ENCODE data around the gene ACAP3.

DNA sequence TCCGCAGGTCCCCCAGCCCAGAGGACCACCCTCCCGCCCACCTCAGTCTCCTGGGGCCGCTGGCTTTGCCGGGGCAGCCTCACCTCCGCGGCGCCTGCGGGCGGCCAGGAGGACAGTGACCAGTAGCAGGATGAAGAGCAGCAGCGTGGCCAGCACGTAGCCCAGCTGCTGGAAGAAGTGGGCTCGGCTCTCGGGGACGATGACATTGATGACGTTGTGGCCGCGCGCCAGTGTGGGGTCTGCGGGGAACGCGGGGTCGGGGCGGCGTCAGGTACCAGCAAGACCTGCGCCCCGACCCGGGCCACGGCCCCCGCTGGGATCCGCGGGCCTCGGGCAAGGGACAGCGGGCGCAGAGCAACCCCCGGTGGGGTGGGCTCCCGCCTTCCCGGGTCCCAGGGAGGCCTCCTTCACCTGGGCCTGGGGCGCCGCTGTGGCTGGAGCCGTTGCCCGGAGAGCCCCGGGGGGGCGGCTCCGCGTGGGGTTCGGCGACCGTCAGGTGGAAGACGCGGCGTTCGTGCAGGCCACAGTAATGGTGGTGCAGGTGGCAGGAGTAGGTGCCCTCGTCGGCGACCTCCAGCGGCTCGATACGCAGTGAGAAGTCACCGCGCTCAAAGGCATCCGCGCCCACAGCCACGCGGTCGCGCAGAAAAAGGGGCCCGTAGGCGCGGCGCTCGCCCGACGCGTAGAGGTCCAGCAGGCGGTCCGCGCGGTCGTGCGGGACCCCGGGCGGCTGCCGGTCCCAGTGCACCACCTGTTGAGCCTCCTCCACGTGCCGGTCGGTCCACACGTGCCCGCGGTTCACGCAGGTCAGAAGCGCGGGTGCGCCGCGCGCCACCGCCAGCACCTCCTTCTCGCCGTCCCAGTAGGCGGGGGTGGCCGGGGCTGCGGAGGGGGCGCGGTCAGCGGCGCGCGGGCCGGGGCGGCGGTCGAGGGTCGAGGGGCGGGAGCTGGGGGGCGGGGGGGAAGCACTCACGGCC lies 46.8 kb upstream of the ACAP3 start:
- TF ChIP-seq, protein P1, sequence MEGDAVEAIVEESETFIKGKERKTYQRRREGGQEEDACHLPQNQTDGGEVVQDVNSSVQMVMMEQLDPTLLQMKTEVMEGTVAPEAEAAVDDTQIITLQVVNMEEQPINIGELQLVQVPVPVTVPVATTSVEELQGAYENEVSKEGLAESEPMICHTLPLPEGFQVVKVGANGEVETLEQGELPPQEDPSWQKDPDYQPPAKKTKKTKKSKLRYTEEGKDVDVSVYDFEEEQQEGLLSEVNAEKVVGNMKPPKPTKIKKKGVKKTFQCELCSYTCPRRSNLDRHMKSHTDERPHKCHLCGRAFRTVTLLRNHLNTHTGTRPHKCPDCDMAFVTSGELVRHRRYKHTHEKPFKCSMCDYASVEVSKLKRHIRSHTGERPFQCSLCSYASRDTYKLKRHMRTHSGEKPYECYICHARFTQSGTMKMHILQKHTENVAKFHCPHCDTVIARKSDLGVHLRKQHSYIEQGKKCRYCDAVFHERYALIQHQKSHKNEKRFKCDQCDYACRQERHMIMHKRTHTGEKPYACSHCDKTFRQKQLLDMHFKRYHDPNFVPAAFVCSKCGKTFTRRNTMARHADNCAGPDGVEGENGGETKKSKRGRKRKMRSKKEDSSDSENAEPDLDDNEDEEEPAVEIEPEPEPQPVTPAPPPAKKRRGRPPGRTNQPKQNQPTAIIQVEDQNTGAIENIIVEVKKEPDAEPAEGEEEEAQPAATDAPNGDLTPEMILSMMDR (IDR thresholded peaks at IDR 0.05) = no peak
- TF ChIP-seq POLR2A (IDR thresholded peaks at IDR 0.05) = no peak

Measured in breast epithelium (tissue), 3 donors.